ENCODE measurements around the gene CYP27A1. TPM values are rescaled to one million over a fixed set of nuclear protein-coding genes. Genes with fewer than 3 reads are reported as not detected.
A peak's percentile ranks its signal among the peaks of the same experiment; 100 is the strongest.

The CYP27A1 gene
- polyA plus RNA-seq, result 100 to 1,000 TPM in 2 of 4 donors, 10 to 100 TPM in 2; 46.7 to 125 (median 98.6) TPM
- long read RNA-seq, donor 1, result 0 reads
- long read RNA-seq, donor 2, transcript CYP27A1-201 (9 exons, 2,286 nt), result major isoform, 14 of 26 reads
- long read RNA-seq, donor 2, partial matches to known transcripts, result 12 of 26 reads
- long read RNA-seq, donor 2, other reads (novel, unspliced or antisense), result 0 of 26 reads
- long read RNA-seq, donor 3, transcript CYP27A1-201 (9 exons, 2,286 nt), result major isoform, 13 of 29 reads
- long read RNA-seq, donor 3, partial matches to known transcripts, result 15 of 29 reads
- long read RNA-seq, donor 3, other reads (novel, unspliced or antisense), result 0 of 29 reads
- long read RNA-seq, donor 4, result 0 reads
- long read RNA-seq, donor 5, partial matches to known transcripts, result 17 of 19 reads
- long read RNA-seq, donor 5, other reads (novel, unspliced or antisense), result 0 of 19 reads
- long read RNA-seq, donor 6, transcript CYP27A1-201 (9 exons, 2,286 nt), result major isoform, 23 of 62 reads
- long read RNA-seq, donor 6, partial matches to known transcripts, result 39 of 62 reads
- long read RNA-seq, donor 6, other reads (novel, unspliced or antisense), result 0 of 62 reads
- long read RNA-seq, donor 7, result 0 reads
- long read RNA-seq, donor 8, result 0 reads
- long read RNA-seq, donor 9, transcript CYP27A1-201 (9 exons, 2,286 nt), result major isoform, 5 of 14 reads
- long read RNA-seq, donor 9, partial matches to known transcripts, result 9 of 14 reads
- long read RNA-seq, donor 9, other reads (novel, unspliced or antisense), result 0 of 14 reads
- long read RNA-seq, donor 10, transcript CYP27A1-201 (9 exons, 2,286 nt), result major isoform, 18 of 33 reads
- long read RNA-seq, donor 10, partial matches to known transcripts, result 15 of 33 reads
- long read RNA-seq, donor 10, other reads (novel, unspliced or antisense), result 0 of 33 reads

- peaks cover 0 to 9% of the 10 kb centered on the region in 2 donors for H3K9me3 ChIP-seq (ENCODE audit: control insufficient read depth in 2 of 2, insufficient read depth in 1 of 2, low read depth in 1 of 2, low read length in 1 of 2)
- DNase-seq, result peak; percentile 88 to 90
- 1 to 2% (median 2%) methylated on average over 47 to 76 of the region's 76 CpGs for WGBS, 3 donors
- peaks cover 2 to 22% (median 6%) of the 10 kb centered on the region in 3 donors for H3K4me1 ChIP-seq (ENCODE audit: control insufficient read depth in 3 of 3, insufficient read depth in 2 of 3, low read depth in 1 of 3, low read length in 2 of 3)
- peak within 1 kb of the TSS; percentile 56 to 70 (median 65) for H3K4me3 ChIP-seq (ENCODE audit: low read depth in 1 of 3, low read length in 3 of 3)
- H3K27ac ChIP-seq (ENCODE audit: low read depth in 1 of 3, low read length in 2 of 3), result peak within 1 kb of the TSS; percentile 77 to 92 (median 91)
- no peak for FAIRE-seq
- H3K27me3 ChIP-seq (ENCODE audit: control insufficient read depth in 3 of 3, insufficient read depth in 3 of 3, low read length in 3 of 3), result no peaks in the 10 kb centered on the region
- peaks cover 0 to 7% (median 0%) of the 10 kb centered on the region in 3 donors for H3K36me3 ChIP-seq (ENCODE audit: control insufficient read depth in 3 of 3, insufficient read depth in 2 of 3, low read depth in 1 of 3, low read length in 3 of 3)
These were observed at the start of gene CYP27A1 for GRCh38 chr2:218781691-218782527. TSS of gene CYP27A1 (plus strand) at chr2:218782147. CDS start at chr2:218782183, 36 bp downstream.

- Histone ChIP-seq H3K4me3 (ENCODE audit: low read depth in 1 of 3, low read length in 3 of 3) (no peak overlapping the region), H3K36me3 (ENCODE audit: control insufficient read depth in 3 of 3, insufficient read depth in 2 of 3, low read depth in 1 of 3, low read length in 3 of 3) (peaks cover 0 to 15% (median 4%) of the 10 kb centered on the region in 3 donors), H3K4me1 (ENCODE audit: control insufficient read depth in 3 of 3, insufficient read depth in 2 of 3, low read depth in 1 of 3, low read length in 2 of 3) (peaks cover 3 to 15% (median 11%) of the 10 kb centered on the region in 3 donors), H3K27ac (ENCODE audit: low read depth in 1 of 3, low read length in 2 of 3) (peak overlapping the region in 2 of 3 donors; percentile 74 to 77), H3K9me3 (ENCODE audit: control insufficient read depth in 2 of 2, insufficient read depth in 1 of 2, low read depth in 1 of 2, low read length in 1 of 2) (no peaks in the 10 kb centered on the region), H3K27me3 (ENCODE audit: control insufficient read depth in 3 of 3, insufficient read depth in 3 of 3, low read length in 3 of 3) (no peaks in the 10 kb centered on the region)
- FAIRE-seq (no peak), DNase-seq (no peak)
- WGBS, 3 donors, result 39 to 46% (median 42%) methylated on average over 2 of the region's 2 CpGs
These were observed 49.2 kb upstream of the CYP27A1 start for GRCh38 chr2:218732761-218733158.

GRCh38 chr2:218733171-218734021 lies 48.6 kb upstream of the CYP27A1 start:
- Histone ChIP-seq H3K36me3 (ENCODE audit: control insufficient read depth in 3 of 3, insufficient read depth in 2 of 3, low read depth in 1 of 3, low read length in 3 of 3) (peaks cover 3 to 19% (median 4%) of the 10 kb centered on the region in 3 donors), H3K4me3 (ENCODE audit: low read depth in 1 of 3, low read length in 3 of 3) (no peak overlapping the region), H3K27me3 (ENCODE audit: control insufficient read depth in 3 of 3, insufficient read depth in 3 of 3, low read length in 3 of 3) (no peaks in the 10 kb centered on the region), H3K9me3 (ENCODE audit: control insufficient read depth in 2 of 2, insufficient read depth in 1 of 2, low read depth in 1 of 2, low read length in 1 of 2) (no peaks in the 10 kb centered on the region), H3K4me1 (ENCODE audit: control insufficient read depth in 3 of 3, insufficient read depth in 2 of 3, low read depth in 1 of 3, low read length in 2 of 3) (peaks cover 3 to 15% (median 11%) of the 10 kb centered on the region in 3 donors), H3K27ac (ENCODE audit: low read depth in 1 of 3, low read length in 2 of 3) (no peak overlapping the region)
- FAIRE-seq (no peak), DNase-seq (no peak)
- WGBS, 3 donors, result 84 to 96% (median 89%) methylated on average over 6 of the region's 6 CpGs

- 90 to 96% (median 95%) methylated on average over 8 of the region's 8 CpGs for WGBS, 3 donors
- no peak overlapping the region for H3K4me3 ChIP-seq (ENCODE audit: low read depth in 1 of 3, low read length in 3 of 3)
These were observed 47.6 kb upstream of the CYP27A1 start for GRCh38 chr2:218734190-218734975.

GRCh38 chr2:218736531-218736930 lies 45.4 kb upstream of the CYP27A1 start:
- no peak overlapping the region for H3K27ac ChIP-seq (ENCODE audit: low read depth in 1 of 3, low read length in 2 of 3)
- FAIRE-seq (no peak), DNase-seq (no peak)
- peaks cover 3 to 11% (median 11%) of the 10 kb centered on the region in 3 donors for H3K4me1 ChIP-seq (ENCODE audit: control insufficient read depth in 3 of 3, insufficient read depth in 2 of 3, low read depth in 1 of 3, low read length in 2 of 3)
- no peaks in the 10 kb centered on the region for H3K27me3 ChIP-seq (ENCODE audit: control insufficient read depth in 3 of 3, insufficient read depth in 3 of 3, low read length in 3 of 3)
- no peak overlapping the region for H3K4me3 ChIP-seq (ENCODE audit: low read depth in 1 of 3, low read length in 3 of 3)
- WGBS, 3 donors, result 86 to 91% (median 87%) methylated on average over 2 of the region's 2 CpGs
- peaks cover 9 to 37% (median 9%) of the 10 kb centered on the region in 3 donors for H3K36me3 ChIP-seq (ENCODE audit: control insufficient read depth in 3 of 3, insufficient read depth in 2 of 3, low read depth in 1 of 3, low read length in 3 of 3)
- H3K9me3 ChIP-seq (ENCODE audit: control insufficient read depth in 2 of 2, insufficient read depth in 1 of 2, low read depth in 1 of 2, low read length in 1 of 2), result no peaks in the 10 kb centered on the region

More at GRCh38 chr2:218734190-218734975, 47.6 kb upstream of the CYP27A1 start:
- Histone ChIP-seq H3K36me3 (ENCODE audit: control insufficient read depth in 3 of 3, insufficient read depth in 2 of 3, low read depth in 1 of 3, low read length in 3 of 3) (peaks cover 5 to 25% (median 7%) of the 10 kb centered on the region in 3 donors), H3K27me3 (ENCODE audit: control insufficient read depth in 3 of 3, insufficient read depth in 3 of 3, low read length in 3 of 3) (no peaks in the 10 kb centered on the region), H3K4me1 (ENCODE audit: control insufficient read depth in 3 of 3, insufficient read depth in 2 of 3, low read depth in 1 of 3, low read length in 2 of 3) (peaks cover 3 to 15% (median 11%) of the 10 kb centered on the region in 3 donors), H3K9me3 (ENCODE audit: control insufficient read depth in 2 of 2, insufficient read depth in 1 of 2, low read depth in 1 of 2, low read length in 1 of 2) (no peaks in the 10 kb centered on the region), H3K27ac (ENCODE audit: low read depth in 1 of 3, low read length in 2 of 3) (peak overlapping the region in 1 of 3 donors; percentile 6)
- no peak for FAIRE-seq
- no peak for DNase-seq

- WGBS, 3 donors, result 77 to 88% (median 78%) methylated on average over 6 of the region's 6 CpGs
- Histone ChIP-seq H3K36me3 (ENCODE audit: control insufficient read depth in 3 of 3, insufficient read depth in 2 of 3, low read depth in 1 of 3, low read length in 3 of 3) (peaks cover 11 to 47% (median 17%) of the 10 kb centered on the region in 3 donors), H3K27me3 (ENCODE audit: control insufficient read depth in 3 of 3, insufficient read depth in 3 of 3, low read length in 3 of 3) (no peaks in the 10 kb centered on the region), H3K27ac (ENCODE audit: low read depth in 1 of 3, low read length in 2 of 3) (no peak overlapping the region), H3K4me1 (ENCODE audit: control insufficient read depth in 3 of 3, insufficient read depth in 2 of 3, low read depth in 1 of 3, low read length in 2 of 3) (peaks cover 0 to 4% (median 0%) of the 10 kb centered on the region in 3 donors), H3K4me3 (ENCODE audit: low read depth in 1 of 3, low read length in 3 of 3) (no peak overlapping the region), H3K9me3 (ENCODE audit: control insufficient read depth in 2 of 2, insufficient read depth in 1 of 2, low read depth in 1 of 2, low read length in 1 of 2) (peaks cover 0 to under 1% of the 10 kb centered on the region in 2 donors)
- DNase-seq, result no peak
- FAIRE-seq, result no peak
These were observed 38.9 kb upstream of the CYP27A1 start for GRCh38 chr2:218743068-218743467.

GRCh38 chr2:218744615-218745014 lies 37.3 kb upstream of the CYP27A1 start:
- WGBS, 3 donors, result 67 to 89% (median 69%) methylated on average over 3 of the region's 3 CpGs
- no peak for FAIRE-seq
- Histone ChIP-seq H3K4me3 (ENCODE audit: low read depth in 1 of 3, low read length in 3 of 3) (no peak overlapping the region), H3K36me3 (ENCODE audit: control insufficient read depth in 3 of 3, insufficient read depth in 2 of 3, low read depth in 1 of 3, low read length in 3 of 3) (peaks cover 8 to 51% (median 13%) of the 10 kb centered on the region in 3 donors), H3K9me3 (ENCODE audit: control insufficient read depth in 2 of 2, insufficient read depth in 1 of 2, low read depth in 1 of 2, low read length in 1 of 2) (peaks cover 0 to 5% of the 10 kb centered on the region in 2 donors), H3K27ac (ENCODE audit: low read depth in 1 of 3, low read length in 2 of 3) (no peak overlapping the region), H3K27me3 (ENCODE audit: control insufficient read depth in 3 of 3, insufficient read depth in 3 of 3, low read length in 3 of 3) (no peaks in the 10 kb centered on the region), H3K4me1 (ENCODE audit: control insufficient read depth in 3 of 3, insufficient read depth in 2 of 3, low read depth in 1 of 3, low read length in 2 of 3) (peaks cover 0 to 6% (median 0%) of the 10 kb centered on the region in 3 donors)
- no peak for DNase-seq
